ENCODE data around the gene RADIL. TPM values are rescaled to one million over a fixed set of nuclear protein-coding genes. Genes with fewer than 3 reads are reported as not detected.
"Not testable (repeated sequence)": the region's sequence is repeated elsewhere in the genome, so short reads cannot be mapped to it uniquely, and the experiment has no call there.

The RADIL gene
- total RNA-seq, 1 donor from 2014 or later: 4.0 TPM

- H3K4me3 Mint-ChIP-seq: no peak overlapping the region
- H3K9me3 Mint-ChIP-seq: no peaks in the 10 kb centered on the region
- no peak overlapping the region for H3K27ac Mint-ChIP-seq
- TF ChIP-seq, protein P1, sequence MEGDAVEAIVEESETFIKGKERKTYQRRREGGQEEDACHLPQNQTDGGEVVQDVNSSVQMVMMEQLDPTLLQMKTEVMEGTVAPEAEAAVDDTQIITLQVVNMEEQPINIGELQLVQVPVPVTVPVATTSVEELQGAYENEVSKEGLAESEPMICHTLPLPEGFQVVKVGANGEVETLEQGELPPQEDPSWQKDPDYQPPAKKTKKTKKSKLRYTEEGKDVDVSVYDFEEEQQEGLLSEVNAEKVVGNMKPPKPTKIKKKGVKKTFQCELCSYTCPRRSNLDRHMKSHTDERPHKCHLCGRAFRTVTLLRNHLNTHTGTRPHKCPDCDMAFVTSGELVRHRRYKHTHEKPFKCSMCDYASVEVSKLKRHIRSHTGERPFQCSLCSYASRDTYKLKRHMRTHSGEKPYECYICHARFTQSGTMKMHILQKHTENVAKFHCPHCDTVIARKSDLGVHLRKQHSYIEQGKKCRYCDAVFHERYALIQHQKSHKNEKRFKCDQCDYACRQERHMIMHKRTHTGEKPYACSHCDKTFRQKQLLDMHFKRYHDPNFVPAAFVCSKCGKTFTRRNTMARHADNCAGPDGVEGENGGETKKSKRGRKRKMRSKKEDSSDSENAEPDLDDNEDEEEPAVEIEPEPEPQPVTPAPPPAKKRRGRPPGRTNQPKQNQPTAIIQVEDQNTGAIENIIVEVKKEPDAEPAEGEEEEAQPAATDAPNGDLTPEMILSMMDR (IDR thresholded peaks at IDR 0.05; ENCODE audit: unreplicated experiment): no peak
- H3K36me3 Mint-ChIP-seq: no peaks in the 10 kb centered on the region
- peaks cover 22% of the 10 kb centered on the region for H3K27me3 Mint-ChIP-seq (ENCODE audit: low read depth)
- DNase-seq (ENCODE audit: low spot score in 2 of 2, unreplicated experiment in 2 of 2): no peak
- no peaks in the 10 kb centered on the region for H3K4me1 Mint-ChIP-seq
Observed at GRCh38 chr7:4805110-4805983, 78.2 kb downstream of the RADIL start.

- H3K27ac Mint-ChIP-seq: no peak overlapping the region
- no peaks in the 10 kb centered on the region for H3K4me1 Mint-ChIP-seq
- TF ChIP-seq, protein P1 (IDR thresholded peaks at IDR 0.05; ENCODE audit: unreplicated experiment): no peak
- no peaks in the 10 kb centered on the region for H3K36me3 Mint-ChIP-seq
- peaks cover 22% of the 10 kb centered on the region for H3K27me3 Mint-ChIP-seq (ENCODE audit: low read depth)
- no peak for DNase-seq (ENCODE audit: low spot score in 2 of 2, unreplicated experiment in 2 of 2)
- H3K9me3 Mint-ChIP-seq: no peaks in the 10 kb centered on the region
- no peak overlapping the region for H3K4me3 Mint-ChIP-seq
Observed at GRCh38 chr7:4803397-4804241, 79.9 kb downstream of the RADIL start.

DNA sequence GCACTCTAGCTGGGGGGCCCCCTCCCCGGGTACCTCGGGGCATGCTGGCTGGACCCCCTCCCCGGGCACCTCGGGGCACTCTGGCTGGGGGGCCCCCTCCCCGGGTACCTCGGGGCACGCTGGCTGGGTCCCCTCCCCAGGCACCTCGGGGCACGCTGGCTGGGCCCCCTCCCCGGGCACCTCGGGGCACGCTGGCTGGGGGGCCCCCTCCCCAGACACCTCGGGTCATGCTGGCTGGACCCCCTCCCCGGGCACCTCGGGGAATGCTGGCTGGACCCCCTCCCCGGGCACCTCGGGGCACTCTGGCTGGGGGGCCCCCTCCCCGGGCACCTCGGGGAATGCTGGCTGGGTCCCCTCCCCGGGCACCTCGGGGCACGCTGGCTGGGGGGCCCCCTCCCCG is 80.9 kb downstream of the RADIL start:
- H3K27ac Mint-ChIP-seq; H3K9me3 Mint-ChIP-seq; H3K4me1 Mint-ChIP-seq; H3K4me3 Mint-ChIP-seq; H3K36me3 Mint-ChIP-seq; DNase-seq (ENCODE audit: low spot score in 2 of 2, unreplicated experiment in 2 of 2): not testable (repeated sequence)
- peaks cover 17% of the 10 kb centered on the region for H3K27me3 Mint-ChIP-seq (ENCODE audit: low read depth)

DNA sequence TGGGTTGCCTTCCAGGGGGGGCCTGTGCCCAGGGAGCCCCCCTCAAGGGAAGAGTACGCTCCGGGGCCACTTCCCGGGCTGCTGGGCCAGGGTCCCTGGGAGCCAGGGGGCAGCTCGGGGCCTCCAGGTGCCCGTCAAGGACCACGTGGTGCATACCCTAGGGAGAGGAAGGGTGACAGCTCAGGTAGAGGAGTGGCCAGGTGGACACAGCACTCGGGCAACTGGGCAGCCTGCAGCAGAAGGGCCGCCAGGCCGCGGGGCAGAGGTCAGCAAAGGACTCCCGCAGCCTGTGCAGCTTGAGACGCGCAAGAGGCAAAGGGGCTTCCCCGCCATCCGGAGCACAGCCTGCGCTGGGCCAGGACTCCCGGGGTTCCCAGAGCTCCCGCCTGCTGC is 81.7 kb downstream of the RADIL start:
- DNase-seq (ENCODE audit: low spot score in 2 of 2, unreplicated experiment in 2 of 2): no peak
- TF ChIP-seq, protein P1 (IDR thresholded peaks at IDR 0.05; ENCODE audit: unreplicated experiment): no peak
- Mint-ChIP-seq H3K4me1 (no peaks in the 10 kb centered on the region), H3K36me3 (no peaks in the 10 kb centered on the region), H3K27me3 (ENCODE audit: low read depth) (peaks cover 13% of the 10 kb centered on the region), H3K27ac (no peak overlapping the region), H3K9me3 (no peaks in the 10 kb centered on the region), H3K4me3 (no peak overlapping the region)

DNA sequence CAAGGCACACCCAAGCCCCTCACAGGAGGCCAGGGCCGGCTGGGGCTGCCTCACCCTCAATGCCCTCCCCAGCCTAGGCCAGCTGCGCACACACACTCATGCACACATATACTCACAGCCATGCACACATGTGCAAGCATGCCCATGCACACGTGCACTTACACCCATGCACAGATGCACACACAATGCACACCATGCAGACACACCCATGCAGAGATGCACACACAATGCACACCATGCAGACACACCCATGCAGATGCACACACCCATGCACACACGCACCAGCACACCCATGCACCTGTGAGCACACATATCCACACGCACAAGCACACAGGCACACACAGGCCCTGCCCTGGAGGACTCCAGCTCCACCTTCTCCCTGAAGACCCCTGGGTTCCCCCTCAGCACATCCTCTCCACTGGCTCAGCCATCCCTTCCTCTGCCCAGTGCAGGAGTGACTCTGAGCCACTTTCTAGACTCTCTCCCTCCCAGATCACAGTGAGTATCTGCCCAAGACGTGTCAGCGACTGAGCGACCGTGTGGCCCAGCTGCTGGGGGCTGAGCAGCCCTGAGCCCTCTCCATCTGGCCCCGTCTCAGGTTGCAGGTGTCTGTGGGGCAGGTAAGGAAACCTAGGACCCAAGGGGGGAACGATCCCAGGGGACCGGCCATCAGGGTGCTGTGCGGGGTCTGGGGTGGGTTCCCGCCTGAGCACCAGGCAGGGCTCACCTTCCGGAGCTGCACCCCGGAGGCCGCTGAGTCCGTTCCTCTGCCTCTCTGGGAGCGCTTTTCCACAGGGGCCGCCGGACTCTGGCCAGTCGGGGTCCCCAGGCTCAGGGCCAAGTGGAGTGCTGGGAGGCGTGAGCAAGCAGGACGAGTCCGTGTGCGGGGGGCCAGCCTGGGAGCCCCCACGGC is 82.3 kb downstream of the RADIL start:
- Mint-ChIP-seq H3K27me3 (ENCODE audit: low read depth) (peaks cover 6% of the 10 kb centered on the region), H3K4me1 (no peaks in the 10 kb centered on the region), H3K36me3 (no peaks in the 10 kb centered on the region), H3K27ac (no peak overlapping the region), H3K9me3 (no peaks in the 10 kb centered on the region), H3K4me3 (no peak overlapping the region)
- no peak for DNase-seq (ENCODE audit: low spot score in 2 of 2, unreplicated experiment in 2 of 2)
- TF ChIP-seq, protein P1 (IDR thresholded peaks at IDR 0.05; ENCODE audit: unreplicated experiment): no peak
